OCI-LY1 (cell line): ENCODE measurements around the gene ATXN1.

ENCODE experiments used
- CTCF ChIP-seq: fragments of 200-600 bp; sonication (generic), shearing (Covaris generic); IDR thresholded peaks from 2 replicates; pipeline ENCODE4 v1.5.1; 2017; ENCODE audit warnings: mild to moderate bottlenecking, antibody characterized with exemption, low read length, moderate library complexity, mixed read lengths
- EZH2 ChIP-seq: fragments of 200-600 bp; sonication (generic), shearing (Covaris generic); IDR thresholded peaks from 2 replicates; pipeline ENCODE4 v1.8.0; 2017; ENCODE audit warnings: borderline replicate concordance, mixed run types, mild to moderate bottlenecking, antibody characterized with exemption, low read length, moderate library complexity, mixed read lengths

- no peak for TF ChIP-seq EZH2
- no peak for TF ChIP-seq CTCF
Observed at GRCh38 chr6:16782278-16782677, 21.0 kb upstream of the ATXN1 start.
